Stimulated activated naive CD8-positive, alpha-beta T cell treated with anti-CD3 and anti-CD28 coated beads, Interleukin-15, Interleukin-2, amounts not matched to agents 100 U/mL and 50 U/mL, for 24 hours (primary cell): Measurements from ENCODE around the gene HAVCR1.
"Not testable (repeated sequence)": the region's sequence is repeated elsewhere in the genome, so short reads cannot be mapped to it uniquely, and the experiment has no call there.

Experiments
- ATAC-seq: fragments of 150-1000 bp; cut with Tn5 transposase; one replicate; pipeline ENCODE4 v1.10.0; 2021
- DNase-seq: peaks from one replicate; pipeline ENCODE4 v3.0.0; 2021

Gene HAVCR1

DNA sequence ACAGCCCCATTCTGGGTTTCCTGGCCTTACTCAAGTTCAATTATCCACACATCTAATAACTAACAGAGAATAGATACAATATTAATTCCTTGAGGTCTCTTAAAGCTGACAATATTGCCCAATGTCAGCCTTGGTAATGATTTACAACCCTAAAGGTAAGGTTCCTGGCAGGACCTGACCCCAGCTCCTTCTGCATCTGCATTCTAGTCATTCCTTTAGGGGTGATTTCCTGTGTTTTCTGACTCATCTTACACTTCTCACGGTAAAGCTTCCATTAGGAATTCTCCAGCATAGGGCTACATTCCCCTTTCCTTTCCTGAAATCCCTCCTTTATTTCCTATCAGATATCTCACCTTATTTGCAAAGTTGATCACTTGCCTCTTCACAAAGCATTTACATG, 9.3 kb downstream of the HAVCR1 start:
- no peak for DNase-seq
- ATAC-seq: no peak

DNA sequence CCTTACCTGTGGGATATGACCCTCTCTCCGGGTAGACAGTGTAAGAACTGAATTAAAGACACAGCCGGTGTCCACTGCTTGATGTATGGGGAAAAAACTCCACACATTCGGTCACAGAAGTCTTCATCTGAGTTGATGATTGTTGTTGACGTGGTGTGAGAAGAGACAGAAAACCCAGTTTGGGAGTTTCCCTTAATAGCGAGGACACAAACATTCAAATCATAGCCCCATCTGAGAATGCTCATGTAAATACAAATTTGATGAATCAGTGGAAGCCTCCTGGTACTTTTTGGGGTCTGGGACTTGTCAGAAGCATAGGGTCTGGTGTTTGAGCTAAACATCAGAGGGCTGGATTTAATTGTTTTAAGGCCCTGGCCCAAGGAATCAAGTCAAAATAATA, 11.0 kb downstream of the HAVCR1 start:
- DNase-seq (no peak), ATAC-seq (no peak)

- not testable (repeated sequence) for DNase-seq, ATAC-seq
Observed at GRCh38 chr5:157047016-157047415, 11.9 kb downstream of the HAVCR1 start.

DNA sequence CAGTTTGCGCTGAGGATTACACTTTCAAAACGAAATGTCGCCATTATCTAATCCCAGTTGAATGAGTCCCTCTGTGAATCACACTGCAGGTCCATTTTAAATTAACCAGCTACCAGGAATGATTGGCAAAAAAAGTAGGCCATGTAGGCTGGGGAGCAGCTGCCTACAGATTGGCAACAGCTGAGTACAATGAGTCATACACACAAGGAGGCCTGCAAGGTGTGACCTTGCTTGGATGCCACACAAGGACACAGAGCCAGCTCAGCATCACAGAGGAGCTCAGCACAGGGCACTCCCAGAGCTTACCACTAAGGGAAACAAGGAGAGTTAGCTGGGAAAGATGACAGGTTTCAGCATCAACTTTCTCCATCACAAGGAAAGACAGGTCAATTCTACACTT, 12.9 kb downstream of the HAVCR1 start:
- ATAC-seq (peak; percentile 90), DNase-seq (peak; percentile 22)

GRCh38 chr5:157045601-157046000, 13.3 kb downstream of the HAVCR1 start:
- DNase-seq (no peak), ATAC-seq (no peak)

DNA sequence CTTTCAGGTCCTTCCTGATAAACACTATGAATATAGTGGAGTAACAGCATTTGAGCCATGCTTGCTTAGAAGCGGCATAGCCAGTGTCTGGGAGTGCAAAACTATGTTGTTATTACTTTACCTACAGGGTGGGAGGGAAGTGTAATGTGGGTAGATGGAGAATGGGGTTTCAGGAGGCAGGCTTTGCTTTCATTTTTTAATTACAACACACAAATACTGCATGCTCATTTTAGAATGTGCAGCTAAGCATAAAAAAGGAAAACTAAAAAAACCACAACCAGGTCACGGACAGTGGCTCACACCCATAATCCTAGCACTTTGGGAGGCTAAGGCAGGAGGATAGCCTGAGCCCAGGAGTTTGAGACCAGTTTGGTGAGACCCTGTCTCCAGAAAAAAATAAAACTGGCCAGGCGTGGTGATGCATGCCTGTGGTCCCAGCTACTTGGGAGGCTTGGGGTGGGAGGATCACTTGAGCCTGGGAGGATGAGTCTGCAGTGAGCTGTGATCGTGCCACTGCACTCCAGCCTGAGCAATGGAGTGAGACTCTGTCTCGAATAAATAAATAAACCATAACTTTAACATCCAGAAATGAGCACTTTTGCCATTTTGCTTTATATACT, 20.2 kb downstream of the HAVCR1 start:
- ATAC-seq: no peak
- no peak for DNase-seq

DNA sequence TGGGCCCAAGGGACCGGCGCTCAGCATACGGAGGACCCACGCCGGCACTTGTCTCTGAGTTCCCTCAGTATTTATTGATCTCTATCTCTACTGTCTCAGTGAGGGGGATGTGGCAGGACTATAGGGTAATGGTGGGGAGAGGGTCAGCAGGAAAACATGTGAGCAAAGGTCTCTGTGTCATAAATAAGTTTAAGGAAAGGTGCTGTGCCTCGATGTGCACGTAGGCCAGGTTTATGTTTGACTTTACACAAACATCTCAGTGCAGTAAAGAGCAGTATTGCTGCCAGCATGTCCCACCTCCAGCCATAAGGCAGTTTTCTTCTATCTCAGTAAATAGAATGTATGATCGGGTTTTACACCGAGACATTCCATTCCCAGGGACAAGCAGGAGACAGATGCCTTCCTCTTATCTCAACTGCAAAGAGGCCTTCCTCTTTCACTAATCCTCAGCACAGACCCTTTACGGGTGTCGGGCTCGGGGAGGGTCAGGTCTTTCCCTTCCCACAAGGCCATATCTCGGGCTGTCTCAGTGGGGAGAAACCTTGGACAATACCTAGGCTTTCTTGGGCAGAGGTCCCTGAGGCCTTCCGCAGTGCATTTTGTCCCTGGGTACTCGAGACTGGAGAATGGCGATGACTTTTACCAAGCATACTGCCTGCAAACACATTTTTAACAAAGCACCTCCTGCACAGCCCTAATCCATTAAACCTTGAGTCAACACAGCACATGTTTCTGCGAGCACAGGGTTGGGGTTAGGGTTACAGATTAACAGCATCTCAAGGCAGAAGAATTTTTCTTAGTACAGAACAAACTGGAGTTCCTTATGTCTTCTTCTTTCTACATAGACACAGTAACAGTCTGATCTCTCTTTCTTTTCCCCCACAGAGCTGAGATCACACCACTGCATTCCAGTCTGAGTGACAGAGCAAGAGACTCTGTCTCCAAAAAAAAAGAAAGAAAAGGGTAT, 24.5 kb downstream of the HAVCR1 start:
- ATAC-seq, DNase-seq: not testable (repeated sequence)

GRCh38 chr5:157033071-157033583, 25.8 kb downstream of the HAVCR1 start:
- DNase-seq (no peak), ATAC-seq (no peak)

GRCh38 chr5:157030692-157031091, 28.2 kb downstream of the HAVCR1 start:
- no peak for DNase-seq
- ATAC-seq: peak; percentile 87

DNA sequence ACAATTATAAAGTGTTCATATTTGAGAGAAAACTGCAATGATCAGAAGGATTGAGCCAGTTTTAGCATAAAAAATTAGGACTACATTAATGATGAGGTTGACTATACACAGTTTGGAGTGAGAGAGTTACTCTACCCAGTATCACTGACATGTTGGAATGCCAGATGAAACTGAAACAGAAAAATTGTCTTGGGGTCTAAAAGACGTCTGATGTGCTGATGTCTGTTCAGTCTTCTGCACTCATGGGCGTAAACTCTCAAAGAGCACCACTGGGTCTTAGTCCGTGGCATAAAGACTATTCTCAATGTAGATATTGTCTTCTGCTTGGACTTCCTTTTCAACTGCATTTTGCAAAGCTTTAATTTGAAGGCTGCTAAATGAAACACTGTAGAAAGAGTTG, 29.5 kb downstream of the HAVCR1 start:
- ATAC-seq (no peak), DNase-seq (no peak)

DNA sequence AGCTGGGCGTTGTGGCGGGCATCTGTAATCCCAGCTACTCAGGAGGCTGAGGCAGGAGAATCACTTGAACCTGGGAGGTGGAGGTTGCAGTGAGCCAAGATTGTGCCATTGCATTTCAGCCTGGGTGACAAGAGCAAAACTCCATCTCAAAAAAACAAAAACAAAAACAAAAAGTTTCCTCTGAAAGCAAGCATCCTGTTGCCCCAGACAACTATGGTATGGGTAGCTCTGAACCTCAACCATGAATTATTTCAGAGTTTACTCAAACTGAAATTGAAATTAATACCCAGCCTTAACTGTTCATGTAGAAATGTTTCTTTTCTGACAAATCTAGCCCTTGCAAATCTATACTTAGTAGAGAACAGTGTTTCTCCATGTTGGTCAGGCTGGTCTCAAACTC, 31.3 kb downstream of the HAVCR1 start:
- not testable (repeated sequence) for DNase-seq, ATAC-seq

GRCh38 chr5:157026789-157027424, 32.0 kb downstream of the HAVCR1 start:
- no peak for ATAC-seq
- peak; percentile 21 for DNase-seq

- peak; percentile 81 for DNase-seq
- peak; percentile 98 for ATAC-seq
Observed at GRCh38 chr5:157025093-157025698, 33.7 kb downstream of the HAVCR1 start.

- DNase-seq (no peak), ATAC-seq (no peak)
Observed at GRCh38 chr5:157024208-157024959, 34.5 kb downstream of the HAVCR1 start.

GRCh38 chr5:157022024-157022423, 36.9 kb downstream of the HAVCR1 start:
- DNase-seq (no peak), ATAC-seq (no peak)

DNA sequence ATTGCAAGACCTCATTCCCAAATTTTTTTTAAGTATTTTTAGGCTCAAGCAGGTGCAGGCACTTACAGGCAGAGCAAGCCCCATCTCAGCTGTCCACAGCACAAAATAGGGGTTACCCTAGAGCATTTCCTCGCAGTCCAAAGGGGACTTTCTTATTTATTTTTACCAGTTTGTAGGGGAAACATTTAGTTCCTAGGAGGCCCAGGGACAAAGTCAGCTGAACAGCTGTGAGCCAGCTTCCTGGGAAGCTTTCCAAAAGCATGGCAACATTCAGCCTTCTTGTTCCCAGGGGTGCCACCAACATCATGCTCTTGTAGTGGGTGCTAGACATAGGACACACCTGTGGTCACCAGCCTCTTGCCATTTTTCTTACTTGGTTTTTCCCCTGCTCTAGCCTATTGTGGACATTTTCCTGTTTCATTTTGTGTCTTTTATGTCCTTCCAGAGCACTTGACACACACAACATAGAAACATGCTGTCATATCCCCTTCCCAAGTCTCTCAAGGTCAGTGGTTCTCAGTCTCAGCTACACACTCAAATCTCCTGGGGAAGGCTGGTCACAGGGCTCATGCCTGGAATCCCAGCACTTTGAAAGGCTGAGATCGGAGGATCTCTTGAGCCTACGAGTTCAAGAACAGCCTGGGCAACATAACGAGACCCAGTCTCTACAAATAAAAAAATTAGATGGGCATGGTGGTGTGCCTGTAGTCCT, 38.2 kb downstream of the HAVCR1 start:
- DNase-seq (no peak), ATAC-seq (no peak)

DNA sequence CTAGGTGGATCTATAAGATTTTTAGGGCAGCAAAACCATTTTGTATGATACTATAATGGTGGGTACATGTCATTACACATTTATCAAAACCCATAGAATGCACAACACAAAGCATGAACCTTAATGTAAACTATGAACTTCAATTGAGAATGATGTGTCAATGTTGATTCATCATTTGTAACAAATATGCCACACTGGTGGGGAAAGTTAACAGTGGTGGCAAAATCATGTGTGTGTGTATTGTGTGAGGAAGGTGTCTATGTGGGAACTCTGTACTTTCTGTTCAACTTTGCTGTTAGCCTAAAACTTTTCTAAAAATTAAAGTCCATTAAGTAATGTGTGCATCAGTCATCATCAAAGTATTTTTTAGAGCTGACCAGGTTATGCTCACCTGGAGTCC, 38.9 kb downstream of the HAVCR1 start:
- ATAC-seq (peak; percentile 65), DNase-seq (no peak)

- not testable (repeated sequence) for ATAC-seq, DNase-seq
Observed at GRCh38 chr5:157014143-157014542, 44.8 kb downstream of the HAVCR1 start.

DNA sequence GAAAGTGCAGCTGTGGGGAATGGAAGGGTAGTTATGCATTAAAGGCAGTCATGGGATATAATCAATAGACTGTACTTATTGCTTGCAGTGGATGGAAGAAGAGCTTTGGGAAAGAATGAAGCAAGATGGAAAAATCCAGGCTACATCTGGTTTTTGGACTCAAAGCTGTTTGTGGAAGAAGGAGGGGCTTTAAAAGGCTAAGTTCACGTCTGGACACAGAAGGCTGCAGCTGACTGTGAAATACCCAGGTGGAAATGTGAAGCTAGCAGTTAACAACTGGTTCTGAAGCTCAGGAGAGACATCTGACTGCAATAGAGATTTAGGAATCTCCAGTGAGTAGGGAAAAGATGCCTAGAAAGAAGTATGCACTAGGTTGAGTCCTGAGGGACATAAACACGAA, 52.7 kb downstream of the HAVCR1 start:
- no peak for DNase-seq
- ATAC-seq: no peak

- ATAC-seq (peak; percentile 99), DNase-seq (no peak)
Observed at GRCh38 chr5:157004893-157005551, 53.9 kb downstream of the HAVCR1 start.
